NCI-H2029 (cell line): ENCODE data around the gene CDKN1A.
A peak's percentile ranks its signal among the peaks of the same experiment; 100 is the strongest.
"Not testable (repeated sequence)": the region's sequence is repeated elsewhere in the genome, so short reads cannot be mapped to it uniquely, and the experiment has no call there.

Source experiments
- DNase-seq: peaks from one replicate; lab custom pipeline; 2025; lab: John Stamatoyannopoulos, UW

The CDKN1A gene

GRCh38 chr6:36678488-36679042 lies at the start of gene CDKN1A:
CDKN1A (plus strand) TSS chr6:36678714; CDS start chr6:36684102, 5,388 bp downstream.
- peak; percentile 89 for DNase-seq

GRCh38 chr6:36629784-36630183 lies 48.7 kb upstream of the CDKN1A start:
- no peak for DNase-seq

- DNase-seq: no peak
Measured at GRCh38 chr6:36631326-36632011, 47.0 kb upstream of the CDKN1A start.

- DNase-seq: no peak
Measured at GRCh38 chr6:36633370-36633769, 45.1 kb upstream of the CDKN1A start.

GRCh38 chr6:36633915-36634314 lies 44.6 kb upstream of the CDKN1A start:
- peak; percentile 90 for DNase-seq

- no peak for DNase-seq
Measured at GRCh38 chr6:36634317-36635108, 44.0 kb upstream of the CDKN1A start.

- no peak for DNase-seq
Measured at GRCh38 chr6:36636283-36636682, 42.2 kb upstream of the CDKN1A start.

GRCh38 chr6:36636687-36637418 lies 41.7 kb upstream of the CDKN1A start:
- no peak for DNase-seq

GRCh38 chr6:36638579-36638978 lies 39.9 kb upstream of the CDKN1A start:
- no peak for DNase-seq

- DNase-seq: no peak
Measured at GRCh38 chr6:36639171-36639808, 39.2 kb upstream of the CDKN1A start.

- DNase-seq: no peak
Measured at GRCh38 chr6:36641543-36641942, 37.0 kb upstream of the CDKN1A start.

- peak; percentile 10 for DNase-seq
Measured at GRCh38 chr6:36642913-36643817, 35.3 kb upstream of the CDKN1A start.

GRCh38 chr6:36643977-36644376 lies 34.5 kb upstream of the CDKN1A start:
- DNase-seq: no peak

GRCh38 chr6:36649086-36649485 lies 29.4 kb upstream of the CDKN1A start:
- DNase-seq: no peak

GRCh38 chr6:36649701-36650484 lies 28.6 kb upstream of the CDKN1A start:
- no peak for DNase-seq

- DNase-seq: no peak
Measured at GRCh38 chr6:36650848-36651478, 27.6 kb upstream of the CDKN1A start.

GRCh38 chr6:36651659-36652379 lies 26.7 kb upstream of the CDKN1A start:
- DNase-seq: no peak

GRCh38 chr6:36654469-36654868 lies 24.0 kb upstream of the CDKN1A start:
- not testable (repeated sequence) for DNase-seq
